Stimulated activated CD8-positive, alpha-beta memory T cell treated with anti-CD3 and anti-CD28 coated beads, Interleukin-4, amount 100 ng/mL, for 1 hour (primary cell): ENCODE measurements around the gene NFATC4.

Experiments
- DNase-seq, 2 donors: peaks; one replicate each; pipeline ENCODE4 v3.0.0-alpha.2; 2020; ENCODE audit warnings: low read depth in 2 of 2, low spot score in 1 of 2

NFATC4 gene

DNA sequence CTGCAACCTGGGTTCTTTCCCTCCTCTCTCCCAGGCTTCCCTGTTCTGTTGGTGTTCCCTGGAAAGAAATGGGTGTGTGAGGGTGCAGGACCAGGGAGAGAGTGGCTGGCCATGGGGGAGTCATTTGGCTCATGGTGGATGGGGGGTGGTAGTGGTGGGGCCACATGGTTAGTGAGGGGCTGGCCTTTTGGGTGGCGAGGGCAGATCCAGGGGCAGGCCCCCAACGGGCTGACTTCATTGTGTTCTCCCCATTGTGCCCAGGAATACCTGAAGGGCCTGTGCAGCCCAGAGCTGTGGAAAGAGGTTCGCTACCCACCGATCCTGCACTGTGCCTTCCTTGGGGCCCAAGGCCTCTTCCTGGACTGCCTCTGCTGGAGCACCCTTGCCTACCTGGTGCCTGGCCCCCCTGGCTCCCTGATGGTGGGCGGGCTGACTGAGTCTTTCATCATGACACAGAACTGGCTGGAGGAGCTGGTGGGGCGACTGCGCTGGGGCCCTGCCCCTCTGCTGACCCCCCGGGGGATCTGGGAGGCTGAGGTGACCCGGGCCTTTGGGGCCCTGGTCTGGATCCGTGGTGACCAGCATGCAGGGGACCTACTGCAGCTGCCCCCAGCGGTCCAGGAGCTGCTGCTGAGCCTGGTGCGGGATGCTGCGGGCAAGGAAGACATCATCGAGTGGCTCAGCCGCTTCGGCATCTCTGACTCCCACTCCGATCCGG lies 39.8 kb downstream of the NFATC4 start:
- no peak for DNase-seq

DNA sequence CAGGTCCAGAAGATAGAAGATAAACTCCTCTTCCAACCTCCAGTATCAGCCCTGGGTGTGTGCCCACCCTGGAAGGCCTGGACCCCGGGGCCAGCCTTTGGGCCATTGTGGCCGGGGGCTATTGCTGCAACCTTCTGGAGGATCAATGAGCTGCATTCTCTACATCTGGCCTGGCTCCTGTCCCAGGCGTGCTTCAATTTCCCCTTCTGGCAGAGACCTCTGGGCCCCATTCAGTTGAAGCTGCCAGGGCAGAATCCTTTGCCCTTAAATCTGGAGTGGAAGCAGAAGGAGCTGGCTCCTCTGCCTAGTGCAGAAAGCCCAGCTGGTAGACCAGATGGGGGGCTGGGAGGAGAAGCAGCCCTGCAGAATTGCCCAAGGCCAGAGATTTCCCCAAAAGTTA lies 40.8 kb downstream of the NFATC4 start:
- DNase-seq, result no peak

DNA sequence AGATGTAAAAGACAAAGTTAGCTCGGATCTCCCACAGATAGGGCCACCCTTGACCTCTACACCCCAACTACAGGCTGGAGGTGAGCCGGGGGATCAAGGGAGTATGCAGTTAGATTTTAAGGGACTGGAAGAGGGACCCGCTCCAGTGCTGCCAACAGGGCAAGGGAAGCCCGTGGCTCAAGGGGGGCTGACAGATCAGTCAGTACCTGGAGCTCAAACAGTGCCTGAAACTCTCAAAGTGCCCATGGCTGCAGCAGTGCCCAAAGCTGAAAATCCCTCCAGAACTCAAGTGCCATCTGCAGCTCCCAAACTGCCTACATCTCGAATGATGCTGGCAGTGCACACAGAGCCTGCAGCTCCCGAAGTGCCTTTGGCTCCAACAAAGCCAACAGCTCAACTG lies 41.2 kb downstream of the NFATC4 start:
- DNase-seq, result no peak

DNA sequence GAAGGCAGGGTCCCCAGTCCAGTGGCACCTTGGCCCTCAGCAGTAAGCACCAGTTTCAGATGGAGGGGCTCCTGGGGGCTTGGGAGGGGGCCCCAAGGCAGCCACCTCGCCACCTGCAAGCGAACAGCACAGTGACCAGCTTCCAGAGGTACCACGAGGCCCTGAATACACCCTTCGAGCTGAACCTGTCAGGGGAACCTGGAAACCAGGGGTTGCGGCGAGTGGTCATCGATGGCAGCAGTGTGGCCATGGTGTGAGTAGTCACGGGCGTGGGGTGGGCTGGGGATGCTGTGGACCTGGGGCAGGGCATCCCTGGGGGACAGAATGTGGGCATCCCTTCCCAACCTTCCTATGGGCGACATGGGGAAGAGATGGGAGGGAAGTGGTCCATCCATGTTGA lies 42.0 kb downstream of the NFATC4 start:
- DNase-seq, result no peak

DNA sequence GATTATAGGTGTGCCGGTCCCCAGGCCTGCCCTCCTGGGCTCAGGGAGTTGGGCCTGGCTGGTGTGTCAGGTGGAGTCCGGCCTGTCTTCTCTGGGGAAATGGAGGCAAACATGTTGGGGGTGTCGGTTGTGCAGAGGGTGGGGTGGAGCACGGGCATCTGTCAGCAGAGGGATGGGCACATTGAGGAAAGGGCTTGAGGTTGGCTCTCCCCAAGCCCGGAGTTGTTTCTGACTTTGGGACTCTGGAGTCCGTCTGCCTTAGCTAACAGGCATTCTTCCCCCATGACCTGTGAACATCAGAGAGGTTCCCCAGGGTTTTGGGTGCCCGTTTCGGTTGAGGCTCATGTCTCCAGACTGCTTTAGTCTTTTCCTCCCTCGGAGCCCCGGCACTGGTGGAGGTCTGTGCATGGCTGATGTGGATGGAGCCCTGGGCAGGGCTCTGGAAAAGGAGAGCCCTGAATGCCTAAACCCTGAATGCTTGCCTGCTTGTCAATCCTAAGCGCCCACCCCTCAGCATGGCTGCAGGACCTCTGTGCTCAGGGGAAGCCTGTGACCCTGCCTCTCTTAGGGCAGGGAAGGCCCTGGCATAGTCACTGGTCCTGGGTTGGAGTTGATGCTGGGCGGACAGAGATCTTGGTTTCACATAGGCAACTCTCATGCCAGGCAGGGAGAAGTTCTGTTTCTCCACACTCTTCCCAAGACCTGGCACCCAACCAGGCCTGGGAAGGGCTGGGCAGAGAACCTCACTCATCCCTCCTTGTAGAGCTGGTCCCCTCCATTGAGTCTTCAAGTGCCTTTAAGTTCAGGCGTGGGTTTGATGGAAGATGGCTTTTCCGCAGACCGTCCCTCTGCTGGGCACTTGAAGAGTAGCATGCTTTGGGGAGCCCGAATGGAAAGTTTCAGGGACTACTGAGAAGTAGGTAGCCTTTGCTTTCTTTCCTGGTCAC lies 43.7 kb downstream of the NFATC4 start:
- no peak for DNase-seq

DNA sequence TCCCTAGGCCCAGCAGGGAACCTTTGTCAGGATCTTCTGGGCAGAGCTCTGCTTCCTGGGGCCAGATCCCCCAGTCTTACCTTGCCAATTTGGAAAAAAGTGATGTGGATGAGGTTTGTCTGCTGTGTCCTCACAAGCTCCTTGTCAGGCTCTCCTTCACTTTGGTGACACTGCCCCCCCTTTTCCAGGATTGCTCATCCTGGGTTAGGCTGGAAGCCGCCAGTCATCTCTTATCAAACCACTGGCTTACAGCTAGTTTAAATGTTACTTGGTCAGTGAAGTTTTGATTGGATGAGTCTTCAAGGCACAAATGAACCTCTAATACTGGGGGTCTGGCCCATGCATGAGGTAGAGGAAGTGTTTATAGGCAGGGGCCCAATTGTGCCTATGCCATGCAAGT lies 46.1 kb downstream of the NFATC4 start:
- DNase-seq, result no peak

DNA sequence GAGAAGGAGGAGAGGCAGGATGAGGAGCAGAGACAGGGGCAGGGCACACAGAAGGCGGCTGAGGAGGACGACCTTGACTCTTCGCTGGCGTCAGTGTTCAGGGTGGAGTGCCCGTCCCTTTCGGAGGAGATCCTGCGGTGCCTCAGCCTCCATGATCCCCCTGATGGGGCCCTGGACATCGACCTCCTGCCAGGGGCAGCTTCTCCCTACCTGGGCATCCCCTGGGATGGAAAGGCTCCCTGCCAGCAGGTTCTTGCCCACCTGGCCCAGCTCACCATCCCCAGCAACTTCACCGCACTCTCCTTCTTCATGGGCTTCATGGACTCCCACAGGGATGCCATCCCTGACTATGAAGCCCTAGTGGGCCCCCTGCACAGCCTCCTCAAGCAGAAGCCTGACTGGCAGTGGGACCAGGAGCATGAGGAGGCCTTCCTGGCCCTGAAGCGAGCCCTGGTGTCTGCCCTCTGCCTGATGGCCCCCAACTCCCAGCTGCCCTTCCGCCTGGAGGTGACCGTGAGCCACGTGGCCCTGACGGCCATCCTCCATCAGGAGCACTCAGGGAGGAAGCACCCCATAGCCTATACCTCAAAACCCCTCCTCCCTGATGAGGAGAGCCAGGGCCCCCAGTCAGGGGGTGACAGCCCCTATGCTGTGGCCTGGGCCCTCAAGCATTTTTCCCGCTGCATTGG lies 46.9 kb downstream of the NFATC4 start:
- DNase-seq, result no peak

DNA sequence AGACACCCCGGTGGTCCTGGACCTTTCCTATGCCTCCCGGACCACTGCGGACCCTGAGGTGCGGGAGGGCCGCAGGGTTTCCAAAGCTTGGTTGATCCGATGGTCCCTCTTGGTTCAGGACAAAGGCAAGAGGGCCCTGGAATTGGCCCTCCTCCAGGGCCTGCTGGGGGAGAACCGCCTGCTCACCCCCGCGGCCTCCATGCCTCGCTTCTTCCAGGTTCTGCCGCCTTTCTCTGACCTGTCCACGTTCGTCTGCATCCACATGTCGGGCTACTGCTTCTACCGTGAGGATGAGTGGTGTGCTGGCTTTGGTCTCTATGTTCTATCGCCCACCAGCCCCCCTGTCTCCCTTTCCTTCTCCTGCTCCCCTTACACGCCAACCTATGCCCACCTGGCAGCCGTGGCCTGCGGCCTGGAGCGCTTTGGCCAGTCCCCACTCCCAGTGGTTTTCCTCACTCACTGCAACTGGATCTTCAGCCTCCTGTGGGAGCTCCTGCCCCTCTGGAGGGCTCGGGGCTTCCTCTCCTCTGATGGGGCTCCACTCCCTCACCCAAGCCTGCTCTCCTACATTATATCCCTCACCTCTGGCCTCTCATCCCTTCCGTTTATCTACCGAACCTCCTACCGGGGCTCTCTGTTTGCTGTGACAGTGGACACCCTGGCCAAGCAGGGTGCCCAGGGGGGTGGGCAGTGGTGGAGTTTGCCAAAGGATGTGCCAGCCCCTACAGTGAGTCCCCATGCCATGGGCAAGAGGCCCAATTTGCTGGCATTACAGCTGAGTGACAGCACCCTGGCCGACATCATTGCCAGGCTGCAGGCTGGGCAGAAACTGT lies 47.7 kb downstream of the NFATC4 start:
- DNase-seq, result no peak

DNA sequence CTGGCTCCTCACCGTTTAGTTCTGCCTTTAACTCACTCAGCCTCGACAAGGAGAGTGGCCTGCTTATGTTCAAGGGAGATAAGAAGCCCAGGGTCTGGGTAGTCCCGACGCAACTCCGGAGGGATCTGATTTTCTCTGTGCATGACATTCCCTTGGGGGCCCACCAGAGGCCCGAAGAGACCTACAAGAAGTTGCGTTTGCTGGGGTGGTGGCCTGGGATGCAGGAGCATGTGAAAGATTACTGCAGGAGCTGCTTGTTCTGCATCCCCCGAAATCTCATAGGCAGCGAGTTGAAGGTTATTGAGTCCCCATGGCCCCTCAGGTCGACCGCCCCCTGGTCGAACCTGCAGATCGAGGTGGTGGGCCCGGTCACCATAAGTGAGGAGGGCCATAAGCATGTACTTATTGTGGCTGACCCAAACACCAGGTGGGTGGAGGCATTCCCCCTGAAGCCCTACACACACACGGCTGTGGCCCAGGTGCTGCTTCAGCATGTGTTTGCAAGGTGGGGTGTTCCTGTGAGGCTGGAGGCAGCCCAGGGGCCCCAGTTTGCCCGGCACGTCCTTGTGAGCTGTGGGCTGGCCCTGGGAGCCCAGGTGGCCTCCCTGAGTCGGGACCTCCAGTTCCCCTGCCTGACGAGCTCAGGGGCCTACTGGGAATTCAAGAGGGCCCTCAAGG lies 48.4 kb downstream of the NFATC4 start:
- DNase-seq, result no peak

DNA sequence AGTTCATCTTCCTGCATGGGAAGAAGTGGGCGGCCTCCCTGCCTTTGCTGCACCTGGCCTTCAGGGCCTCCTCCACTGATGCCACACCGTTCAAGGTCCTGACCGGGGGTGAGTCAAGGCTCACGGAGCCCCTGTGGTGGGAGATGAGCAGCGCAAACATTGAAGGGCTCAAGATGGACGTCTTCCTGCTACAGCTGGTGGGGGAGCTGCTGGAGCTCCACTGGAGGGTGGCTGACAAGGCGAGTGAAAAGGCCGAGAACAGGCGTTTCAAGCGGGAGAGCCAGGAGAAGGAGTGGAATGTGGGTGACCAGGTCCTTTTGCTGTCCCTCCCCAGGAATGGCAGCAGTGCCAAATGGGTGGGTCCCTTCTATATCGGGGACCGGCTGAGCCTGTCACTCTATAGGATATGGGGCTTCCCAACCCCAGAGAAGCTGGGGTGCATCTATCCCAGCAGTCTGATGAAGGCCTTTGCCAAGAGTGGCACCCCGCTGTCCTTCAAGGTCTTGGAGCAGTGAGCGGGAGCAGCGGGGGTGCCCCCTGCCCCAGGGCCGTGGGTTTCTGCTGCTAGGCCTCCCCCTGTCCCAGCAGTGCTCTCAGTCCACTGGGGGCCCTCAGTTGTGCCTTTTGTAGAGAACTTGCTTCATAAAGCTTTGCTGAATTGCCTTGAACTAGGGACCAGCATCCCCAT lies 49.1 kb downstream of the NFATC4 start:
- no peak for DNase-seq

DNA sequence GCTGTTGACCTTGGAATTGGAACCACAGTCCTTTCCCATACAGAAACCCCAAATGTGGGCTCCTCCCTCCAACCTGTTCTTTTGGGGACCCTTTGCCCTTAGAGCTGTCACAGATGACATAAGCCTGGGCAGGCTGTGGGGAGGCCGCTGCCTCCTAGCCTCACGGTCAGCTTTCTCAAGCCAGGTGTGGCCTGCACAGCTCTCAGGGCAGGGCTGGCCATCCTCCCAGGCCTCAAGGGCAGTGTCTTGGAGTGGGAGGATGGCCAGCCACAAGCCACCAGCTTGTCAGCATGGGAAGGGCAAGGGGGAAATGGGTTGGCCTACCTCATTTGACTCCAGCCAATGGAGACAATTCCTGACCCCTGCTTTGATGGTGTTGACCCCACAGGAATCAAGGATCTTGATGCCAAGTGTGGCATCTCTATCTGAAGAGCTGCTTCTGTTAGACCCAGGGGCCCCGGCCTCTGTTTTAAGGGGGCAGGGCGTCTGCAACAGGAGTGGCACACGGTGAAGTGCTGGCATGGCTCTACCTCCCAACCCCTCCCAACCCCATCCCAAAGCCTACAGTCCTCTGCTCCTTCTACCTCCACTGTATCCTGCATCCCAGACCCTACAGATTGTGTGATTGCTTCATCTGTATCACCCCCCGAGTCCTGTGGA lies 50.0 kb downstream of the NFATC4 start:
- DNase-seq, result no peak

DNA sequence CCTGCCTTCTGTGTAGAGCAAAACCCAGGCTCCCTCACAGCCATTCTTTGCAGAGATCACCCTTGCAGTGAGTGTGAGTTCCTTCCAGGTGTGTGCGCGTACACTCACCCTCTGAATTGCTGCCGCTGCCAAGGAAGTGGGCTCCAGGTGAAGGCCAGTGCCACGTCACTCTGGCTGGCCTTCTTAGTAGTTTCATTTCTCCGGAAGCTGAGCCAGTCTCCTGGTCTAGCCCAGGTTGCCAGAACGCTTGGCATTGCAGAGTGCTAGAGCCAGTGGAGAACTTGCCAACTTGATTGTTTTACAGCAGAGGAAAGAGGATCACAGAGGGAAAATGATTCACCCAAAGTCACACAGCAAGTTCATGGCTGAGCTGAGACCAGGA lies 50.5 kb downstream of the NFATC4 start:
- DNase-seq, result no peak

DNA sequence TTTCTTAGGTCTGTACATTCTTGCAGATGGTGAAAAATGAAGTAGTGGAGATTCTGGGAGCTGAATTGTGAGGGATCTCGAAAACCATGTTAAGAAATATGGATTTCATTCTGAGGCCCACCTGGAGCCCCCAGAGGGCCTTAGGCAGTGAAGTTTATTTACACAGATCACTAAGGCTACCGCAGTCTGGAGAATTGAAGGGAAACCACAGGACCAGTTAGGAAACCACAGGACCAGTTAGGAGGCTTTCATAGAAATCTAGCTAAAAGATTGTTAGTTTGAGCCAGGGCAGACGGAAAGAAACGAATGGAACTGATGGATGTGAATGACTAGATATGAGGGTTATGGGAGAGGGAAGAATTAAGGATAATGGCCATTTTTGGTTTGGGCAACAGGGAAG lies 54.3 kb downstream of the NFATC4 start:
- no peak for DNase-seq

DNA sequence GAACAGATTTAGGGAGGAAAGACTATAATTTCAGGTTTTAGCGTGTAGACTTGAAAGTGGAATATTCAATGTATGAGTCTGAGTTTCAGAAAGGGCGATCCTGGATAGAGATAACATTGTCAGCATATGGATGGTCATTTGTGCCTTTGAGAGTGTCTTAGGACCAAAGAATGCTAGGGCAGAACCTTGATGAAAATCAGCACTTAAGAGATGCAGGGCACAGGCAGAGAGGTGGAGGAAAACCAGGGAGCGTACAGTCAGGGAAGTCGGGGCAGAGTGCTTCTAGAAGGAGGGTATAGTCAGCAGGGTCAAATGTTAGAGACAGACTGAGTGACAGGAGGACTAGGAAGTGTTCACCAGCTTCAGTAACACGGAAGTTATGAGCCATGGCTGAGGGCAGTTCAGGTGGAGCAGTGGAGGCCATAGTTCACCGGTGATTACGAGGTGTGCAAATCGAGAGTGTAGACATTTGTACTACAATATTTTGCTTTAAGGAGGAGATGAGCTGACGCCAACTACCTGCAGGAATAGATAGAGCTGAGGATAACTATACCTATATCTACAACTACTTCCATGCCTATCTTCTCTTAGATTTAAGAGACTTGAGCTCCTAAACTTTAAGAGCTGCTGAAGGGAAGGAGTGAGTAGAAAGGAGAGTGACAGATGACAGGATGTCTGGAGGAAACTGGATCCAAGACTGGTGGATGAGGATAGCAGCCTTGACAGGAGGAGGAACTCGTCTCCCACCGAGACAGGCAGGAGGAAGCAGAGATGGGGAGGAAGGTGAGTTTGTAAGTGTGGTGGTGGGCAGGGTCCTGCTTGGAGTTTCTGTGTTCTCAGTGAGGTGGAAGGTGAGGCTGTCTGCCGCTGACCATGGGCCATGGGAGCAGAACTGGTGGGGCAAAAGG lies 55.0 kb downstream of the NFATC4 start:
- DNase-seq, result no peak

DNA sequence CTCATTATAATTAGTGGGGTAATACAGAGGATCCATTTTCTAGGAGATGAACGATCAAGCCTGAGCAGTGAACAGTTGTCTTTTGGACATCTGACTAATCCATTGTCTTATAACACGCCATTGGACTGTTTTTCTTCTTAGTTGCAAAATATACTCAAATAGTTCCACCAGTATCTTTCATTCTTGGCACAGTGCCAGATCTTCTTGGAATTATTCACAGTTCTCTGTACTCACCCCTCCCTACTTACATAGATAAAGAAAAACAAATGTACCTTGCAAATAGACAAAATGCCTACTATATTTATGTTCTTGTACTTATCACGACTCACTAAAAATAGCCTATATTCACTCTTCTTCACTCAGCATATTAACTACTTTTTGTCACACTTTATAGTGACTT lies 57.7 kb downstream of the NFATC4 start:
- no peak for DNase-seq

DNA sequence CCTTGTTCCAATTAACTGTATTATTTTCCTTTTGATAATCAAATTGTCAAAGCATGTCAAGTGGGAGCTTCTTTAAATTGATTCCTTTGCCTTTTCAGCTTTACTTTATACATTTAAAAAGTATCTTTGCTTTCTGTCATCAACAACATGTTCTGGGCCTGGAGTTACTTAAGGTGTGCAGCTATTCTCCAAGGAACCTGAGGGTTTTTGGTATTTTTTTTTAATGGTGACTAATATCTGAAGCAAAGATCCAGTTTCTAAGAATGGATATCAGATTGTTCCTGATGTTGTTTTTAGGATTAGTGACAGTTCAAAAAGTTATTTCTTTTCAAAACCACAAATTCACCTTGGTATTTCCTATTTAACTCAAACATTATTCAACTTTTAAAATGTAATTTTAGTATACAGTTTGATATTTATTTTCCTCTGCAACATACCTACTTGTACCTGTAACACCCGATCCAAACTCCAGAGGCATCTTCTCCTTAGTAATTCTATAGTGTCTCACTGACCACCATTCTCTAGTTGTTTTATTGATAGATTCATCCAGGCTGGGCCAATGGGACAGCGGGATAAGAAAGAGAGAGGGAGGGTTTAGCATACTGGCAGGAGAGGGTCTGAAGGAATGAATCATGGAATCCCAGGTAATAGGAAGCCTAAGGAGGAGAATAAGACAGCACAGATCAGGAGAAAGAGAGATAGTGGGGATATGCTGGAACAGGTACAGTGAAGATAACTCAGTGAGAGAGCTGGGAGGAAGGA lies 58.3 kb downstream of the NFATC4 start:
- DNase-seq, result no peak

DNA sequence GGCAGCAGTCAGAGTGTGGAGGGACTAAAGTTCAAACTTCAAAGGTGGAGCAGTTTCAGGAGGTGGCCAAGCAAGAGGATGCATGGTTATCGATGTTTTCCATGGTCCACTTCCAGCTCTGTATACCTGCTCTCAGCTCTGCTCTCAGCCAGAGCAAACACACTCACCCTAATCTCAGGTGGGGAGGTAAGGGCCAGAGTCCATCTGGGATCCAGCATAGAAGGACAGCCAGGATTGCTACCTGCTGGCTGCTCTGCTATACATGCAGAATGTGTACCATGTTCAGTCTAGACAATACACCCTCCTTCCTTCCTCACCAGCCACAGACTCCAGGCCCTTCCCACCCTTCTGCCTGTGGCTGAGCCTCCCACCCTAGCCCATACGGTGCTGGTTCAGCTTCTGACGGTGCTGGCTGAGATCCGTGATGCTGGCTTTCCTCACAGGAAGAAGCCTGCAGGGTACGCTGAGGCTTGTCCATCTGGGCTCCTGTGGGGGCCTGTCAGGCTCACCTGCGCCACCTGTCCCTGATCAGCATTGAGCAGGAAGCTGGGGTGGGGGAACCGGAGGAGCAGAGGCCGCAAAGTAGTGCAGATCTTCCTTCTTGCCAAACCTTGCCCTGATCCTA lies 59.0 kb downstream of the NFATC4 start:
- no peak for DNase-seq
